B cell (primary cell): Measurements from ENCODE around the gene SLC52A3. TPM values are rescaled to one million over a fixed set of nuclear protein-coding genes. Genes with fewer than 3 reads are reported as not detected.

Experiments
- ATAC-seq: fragments of 200-7000 bp; cut with Tn5 transposase; one replicate; pipeline ENCODE4 v1.10.0; 2021; ENCODE audit warnings: low read depth, mild to moderate bottlenecking, moderate number of reproducible peaks, moderate library complexity
- CTCF ChIA-PET: fragments of 350-600 bp; sonication (Branson Sonifier 250); formaldehyde crosslinking; loops from one replicate; lab custom pipeline; 2021; ENCODE audit warnings: antibody characterized with exemption, inconsistent platforms; lab: Charles Lee
- POLR2A ChIA-PET: fragments of 350-600 bp; sonication (Branson Sonifier 250); formaldehyde crosslinking; loops from one replicate; lab custom pipeline; 2021; ENCODE audit warnings: antibody characterized with exemption; lab: Charles Lee
- DNase-seq: peaks from one replicate; pipeline ENCODE4 v3.0.0; 2013
- H2AFZ ChIP-seq: 2 replicates; pipeline ENCODE4 v1.6.1; 2012; ENCODE audit warnings: mild to moderate bottlenecking, low read depth, low read length; ENCODE audit not compliant: insufficient read depth, poor library complexity, severe bottlenecking
- H3K27ac ChIP-seq, 2 donors: 1 replicate in 1 of 2; 2 replicates in 1 of 2; pipeline ENCODE4 v1.5.1; 2012 to 2013; ENCODE audit warnings: low read length in 2 of 2, mild to moderate bottlenecking in 2 of 2, moderate library complexity in 1 of 2
- H3K27me3 ChIP-seq, 4 experiments: fragments of 200-600 bp in 1 of 4; sonication (generic) in 1 of 4; replicated peaks in 1 of 4; 1 replicate in 2 of 4; 2 replicates in 2 of 4; pipeline versions ENCODE4 v1.6.1 to v1.7.0; 2013 to 2016; ENCODE audit warnings: low read length in 3 of 4, mild to moderate bottlenecking in 2 of 4, mixed read lengths in 1 of 4, moderate library complexity in 1 of 4; ENCODE audit not compliant: insufficient read depth in 4 of 4, control insufficient read depth in 3 of 4; ENCODE audit errors: control extremely low read depth in 1 of 4
- H3K36me3 ChIP-seq, 2 experiments: replicated peaks in 1 of 2; 1 replicate in 1 of 2; 2 replicates in 1 of 2; pipeline versions ENCODE4 v1.6.1 to v1.7.1; 2013; ENCODE audit warnings: low read length in 1 of 2; ENCODE audit not compliant: insufficient read depth in 2 of 2, control insufficient read depth in 1 of 2; ENCODE audit errors: control extremely low read depth in 1 of 2, extremely low read depth in 1 of 2
- H3K4me1 ChIP-seq, 2 donors: fragments of 200-600 bp in 1 of 2; sonication (generic) in 1 of 2; 1 replicate in 1 of 2; 2 replicates in 1 of 2; pipeline versions ENCODE4 v1.5.1 to v1.6.1; 2013 to 2017; ENCODE audit warnings: low read length in 2 of 2; ENCODE audit not compliant: control insufficient read depth in 2 of 2, insufficient read depth in 2 of 2
- H3K4me2 ChIP-seq: replicated peaks from 2 replicates; pipeline ENCODE3; 2012; ENCODE audit warnings: mild to moderate bottlenecking, low read depth, low read length; ENCODE audit not compliant: poor library complexity, severe bottlenecking
- H3K4me3 ChIP-seq, 5 experiments: fragments of 200-600 bp in 1 of 5; sonication (generic) in 1 of 5; 1 replicate in 3 of 5; 2 replicates in 2 of 5; pipeline versions ENCODE4 v1.5.1 to v1.7.0; 2011 to 2016; ENCODE audit warnings: low read length in 4 of 5, mild to moderate bottlenecking in 4 of 5, low read depth in 2 of 5, control low read depth in 1 of 5, moderate library complexity in 1 of 5; ENCODE audit not compliant: insufficient read depth in 1 of 5; ENCODE audit errors: control extremely low read depth in 1 of 5, extremely low read depth in 1 of 5
- H3K79me2 ChIP-seq: fragments of 200-600 bp; sonication (generic); one replicate; pipeline ENCODE4 v1.6.0; 2016; ENCODE audit warnings: low read length; ENCODE audit not compliant: control insufficient read depth, insufficient read depth
- H3K9ac ChIP-seq: fragments of 200-600 bp; sonication (generic); 2 replicates; pipeline ENCODE4 v1.6.1; 2017; ENCODE audit warnings: mild to moderate bottlenecking, low read length, moderate library complexity
- H3K9me3 ChIP-seq, 3 donors: one replicate each; pipeline versions ENCODE4 v1.6.1 to v1.7.1; 2013; ENCODE audit warnings: low read length in 2 of 3; ENCODE audit not compliant: control insufficient read depth in 2 of 3, insufficient read depth in 1 of 3; ENCODE audit errors: control extremely low read depth in 1 of 3
- H4K20me1 ChIP-seq: 2 replicates; pipeline ENCODE4 v1.6.0; 2012; ENCODE audit warnings: mild to moderate bottlenecking, low read length; ENCODE audit not compliant: insufficient read depth, control insufficient read depth, poor library complexity, severe bottlenecking
- H3K27ac Mint-ChIP-seq: one replicate; pipeline ENCODE4 v1.8.0; 2021; ENCODE audit warnings: mixed read lengths
- H3K27me3 Mint-ChIP-seq: one replicate; pipeline ENCODE4 v1.8.0; 2021; ENCODE audit warnings: mixed read lengths
- H3K4me1 Mint-ChIP-seq: one replicate; pipeline ENCODE4 v1.8.0; 2021; ENCODE audit warnings: mixed read lengths
- H3K4me3 Mint-ChIP-seq: one replicate; pipeline ENCODE4 v1.8.0; 2021; ENCODE audit warnings: mixed read lengths
- H3K9me3 Mint-ChIP-seq: one replicate; pipeline ENCODE4 v1.8.0; 2022; ENCODE audit warnings: mixed read lengths; ENCODE audit not compliant: insufficient read depth
- CTCF ChIP-seq: fragments of 200-600 bp; IDR thresholded peaks from one replicate; pipeline ENCODE4 v1.8.0; 2022; ENCODE audit warnings: antibody characterized with exemption, mild to moderate bottlenecking
- EZH2 ChIP-seq: IDR thresholded peaks from 2 replicates; pipeline ENCODE4 v1.6.1; 2012; ENCODE audit warnings: borderline replicate concordance, low read depth, mild to moderate bottlenecking, moderate library complexity, low read length; ENCODE audit not compliant: insufficient read depth, poor library complexity, severe bottlenecking
- WGBS: methylation state at CpG from one replicate; pipeline ENCODE4 v1.1.5; 2013; ENCODE audit warnings: missing lambda C conversion rate; ENCODE audit not compliant: insufficient coverage; 5-methylcytosine and 5-hydroxymethylcytosine counted together
- intact Hi-C: fragments of 100-400 bp; cut with micrococcal nuclease; formaldehyde crosslinking; loops from one replicate; pipeline ENCODE4 v1.10.0; 2022
- polyA plus RNA-seq: library from polyadenylated mRNA; depleted of rRNA; stranded (reverse); fragments of >200 nt; gene quantifications from 2 replicates; pipeline ENCODE4 v1.2.3, GENCODE V29; 2012
- total RNA-seq, 2 donors: library from RNA; stranded (reverse); fragments of 120-200 nt in 1 of 2; gene quantifications; 1 replicate in 1 of 2; 2 replicates in 1 of 2; pipeline versions ENCODE4 v1.2.3 to v1.2.4, GENCODE V29; 2013 to 2022

SLC52A3 gene
- total and polyA plus RNA-seq, 2 donors (not counting 1 experiment from before 2014, with no cell fraction given), result not detected

GRCh38 chr20:761418-762381 is 6.6 kb downstream of the SLC52A3 start:
- Histone ChIP-seq H3K9ac (no peak overlapping the region), H2AFZ (no peak overlapping the region), H3K4me2 (no peak overlapping the region), H3K27me3 (peaks cover 0 to 6% (median 0%) of the 10 kb centered on the region in 4 experiments), H3K79me2 (no peaks in the 10 kb centered on the region), H3K27ac (no peak overlapping the region), H3K4me1 (no peaks in the 10 kb centered on the region), H3K9me3 (peaks cover 0 to 6% (median 0%) of the 10 kb centered on the region in 3 donors), H4K20me1 (no peaks in the 10 kb centered on the region), H3K36me3 (no peaks in the 10 kb centered on the region), H3K4me3 (no peak overlapping the region)
- DNase-seq, result no peak
- CTCF ChIA-PET, result no interaction called here
- Mint-ChIP-seq H3K27me3 (peaks cover 21% of the 10 kb centered on the region), H3K27ac (no peak overlapping the region), H3K4me1 (no peaks in the 10 kb centered on the region), H3K9me3 (no peaks in the 10 kb centered on the region), H3K4me3 (no peak overlapping the region)
- POLR2A ChIA-PET, result no interaction called here
- ATAC-seq, result no peak
- intact Hi-C loops, result no loop called here
- TF ChIP-seq EZH2 (no peak), CTCF (no peak)
- WGBS, result 89% methylated on average over 20 of the region's 24 CpGs
